HG03066 (cell line): Measurements from ENCODE around the gene CTIF.

Source experiments
- ATAC-seq: cut with Tn5 transposase; IDR thresholded peaks from one replicate; pipeline ENCODE4 v1.9.1; 2021; ENCODE audit warnings: low read depth; ENCODE audit not compliant: unreplicated experiment

Gene CTIF

GRCh38 chr18:48550101-48550729 lies 11.4 kb downstream of the CTIF start:
- no peak for ATAC-seq

- ATAC-seq, result no peak
These were observed 12.3 kb downstream of the CTIF start for GRCh38 chr18:48551100-48551499.

DNA sequence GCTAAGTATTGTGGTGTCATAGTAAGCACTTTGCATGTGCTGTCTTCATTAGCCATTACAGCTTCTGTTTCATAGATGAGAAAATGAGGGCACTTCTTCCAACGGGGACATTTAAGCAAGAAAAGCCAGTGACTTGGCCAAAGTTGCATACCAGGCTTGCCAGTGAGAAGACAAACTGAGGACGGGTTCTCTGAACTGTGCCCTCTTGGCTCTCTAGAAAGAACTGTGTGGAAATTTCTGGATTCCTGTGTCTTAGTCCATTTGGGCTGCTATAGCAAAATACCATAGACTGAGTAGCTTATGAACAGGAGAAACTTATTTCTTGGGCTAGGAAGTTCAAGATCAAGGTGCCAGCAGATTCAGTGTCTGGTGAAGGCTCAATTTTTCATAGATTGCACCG lies 13.3 kb downstream of the CTIF start:
- ATAC-seq, result no peak

DNA sequence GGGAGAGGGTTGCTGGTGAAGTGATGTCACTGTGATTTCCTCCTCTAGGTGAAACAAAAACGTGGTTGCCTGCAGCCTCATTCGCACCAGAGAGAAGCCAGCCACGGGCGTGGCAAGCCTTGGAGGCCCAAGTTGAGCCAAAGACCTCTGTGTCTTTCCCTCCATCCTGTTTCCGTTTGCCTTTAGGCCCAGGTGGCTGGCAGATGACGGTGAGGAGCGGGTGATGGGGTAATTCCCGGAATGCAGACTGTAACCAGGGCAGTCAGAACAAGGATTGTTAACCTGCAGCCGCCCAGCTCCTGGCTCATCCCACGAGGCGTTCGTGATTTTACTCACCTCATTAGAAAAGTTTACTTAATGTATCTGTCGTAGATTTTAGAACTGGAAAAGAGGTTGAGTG lies 14.4 kb downstream of the CTIF start:
- ATAC-seq, result no peak

DNA sequence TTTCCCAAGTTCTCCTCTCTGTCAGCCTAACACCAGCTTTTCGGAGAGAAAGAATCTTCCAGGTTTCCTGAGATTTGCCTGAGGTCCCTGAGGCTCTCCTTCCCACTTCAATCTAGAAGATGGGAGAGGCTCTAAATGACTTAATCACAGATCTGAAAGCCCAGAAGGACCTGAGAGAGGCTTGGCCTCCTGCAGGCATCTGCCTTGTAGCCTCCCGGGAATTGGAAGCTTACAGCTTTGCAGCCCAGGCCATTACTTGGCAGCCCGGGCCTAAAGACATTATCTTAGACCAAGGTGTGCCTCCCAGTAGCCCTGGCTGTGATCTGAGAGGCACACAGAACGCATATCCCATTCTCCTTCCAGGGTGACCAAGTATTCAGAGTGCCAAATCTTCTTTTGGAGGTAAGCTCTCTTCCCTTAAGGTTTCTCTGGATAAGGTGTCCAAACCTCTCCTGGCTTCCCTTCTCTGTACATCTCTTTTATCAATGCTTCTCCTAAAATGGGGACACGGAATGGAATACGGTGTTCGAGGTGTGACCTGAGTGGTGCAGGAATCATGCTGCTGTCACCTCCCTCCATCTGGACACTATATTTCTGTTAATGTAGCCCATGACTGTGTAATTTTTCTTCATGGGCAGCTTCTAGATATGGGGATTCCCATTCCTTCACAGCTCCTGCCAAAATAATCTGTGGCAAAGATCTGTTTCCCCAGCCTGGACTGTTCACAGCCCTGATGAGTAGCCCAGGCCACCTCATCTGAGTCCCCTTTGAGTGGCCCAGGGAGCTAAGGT lies 16.0 kb downstream of the CTIF start:
- ATAC-seq, result no peak

DNA sequence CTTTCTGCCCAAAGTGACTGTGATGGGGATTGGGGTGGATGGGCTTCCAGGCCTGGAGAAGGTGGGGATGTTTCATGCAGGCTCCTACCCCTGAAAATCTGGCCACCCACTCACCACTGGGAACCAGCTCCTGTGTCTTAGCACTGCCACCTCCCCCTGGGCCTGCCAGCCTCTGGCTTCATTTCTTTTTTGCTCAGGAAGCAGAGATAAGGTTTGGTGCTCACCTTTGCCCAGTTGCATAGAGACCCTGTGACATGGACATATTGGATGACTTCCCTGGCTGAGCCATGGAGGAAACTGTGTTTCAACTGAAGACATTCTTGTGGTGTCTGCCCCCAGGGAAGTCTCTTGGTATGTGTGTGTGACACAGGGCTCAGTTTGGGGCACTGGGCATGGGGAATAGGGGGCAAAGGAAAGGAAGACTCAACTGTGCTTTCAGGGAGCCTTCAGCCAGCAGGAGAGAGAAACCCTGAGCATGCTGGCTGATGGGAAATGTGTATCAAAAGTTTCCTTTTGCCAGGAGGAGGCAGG lies 16.7 kb downstream of the CTIF start:
- no peak for ATAC-seq

- no peak for ATAC-seq
These were observed 18.9 kb downstream of the CTIF start for GRCh38 chr18:48557640-48558174.

DNA sequence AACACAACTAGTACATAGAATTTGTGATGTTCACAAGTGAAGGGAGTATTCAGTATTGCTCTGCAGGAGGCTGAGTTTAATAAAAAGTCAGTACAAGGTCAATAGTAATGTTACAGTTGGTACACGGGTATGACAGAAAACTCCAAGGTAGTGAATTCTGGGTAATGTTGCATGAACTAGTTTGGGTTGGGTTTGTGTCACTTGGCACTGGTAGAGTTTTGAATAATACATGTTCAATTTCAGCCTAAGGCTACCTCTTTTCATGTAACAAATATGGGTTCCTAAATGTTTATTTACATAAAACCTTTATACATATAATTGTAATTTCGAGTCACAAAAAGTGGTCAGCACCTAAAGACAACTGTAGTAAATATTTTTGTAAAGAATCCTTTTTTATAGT lies 19.4 kb downstream of the CTIF start:
- no peak for ATAC-seq

DNA sequence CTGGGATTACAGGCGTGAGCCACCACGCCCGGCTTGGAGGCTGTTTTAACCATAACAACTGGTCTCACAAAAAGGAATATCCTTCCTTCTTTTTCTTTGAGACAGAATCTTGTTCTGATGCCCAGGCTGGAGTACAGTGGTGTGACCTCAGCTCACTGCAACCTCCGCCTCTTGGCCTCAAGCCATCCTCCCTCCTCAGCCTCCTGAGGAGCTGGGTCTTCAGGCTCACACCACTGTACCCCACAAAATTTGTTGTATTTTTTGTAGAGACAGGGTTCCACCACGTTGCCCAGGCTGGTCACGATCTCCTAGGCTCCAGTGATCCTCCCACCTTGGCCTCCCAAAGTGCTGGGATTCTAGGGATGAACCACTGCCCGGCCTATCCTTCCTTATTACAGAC lies 21.7 kb downstream of the CTIF start:
- ATAC-seq, result no peak

GRCh38 chr18:48562075-48562474 lies 23.2 kb downstream of the CTIF start:
- no peak for ATAC-seq

DNA sequence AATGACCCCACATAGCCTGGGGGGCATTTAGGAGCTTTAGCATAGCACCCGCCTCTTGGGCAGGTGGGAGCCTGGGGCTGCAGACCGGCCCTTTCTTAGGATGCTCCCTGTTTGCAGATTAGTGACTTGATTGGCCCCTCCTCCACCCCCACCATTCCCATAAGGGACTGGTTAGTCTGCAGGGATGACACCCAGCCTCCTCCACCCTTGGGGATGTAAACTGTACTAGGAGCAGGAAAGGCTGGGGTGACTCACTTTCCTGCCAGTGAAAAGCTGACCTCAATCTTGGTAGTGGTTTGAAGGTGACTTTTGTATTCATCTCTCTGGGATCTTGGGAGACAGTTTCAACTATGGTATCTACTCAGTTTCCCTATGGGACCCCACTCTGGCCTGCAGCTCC lies 24.2 kb downstream of the CTIF start:
- no peak for ATAC-seq

GRCh38 chr18:48564139-48564538 lies 25.3 kb downstream of the CTIF start:
- ATAC-seq, result no peak

DNA sequence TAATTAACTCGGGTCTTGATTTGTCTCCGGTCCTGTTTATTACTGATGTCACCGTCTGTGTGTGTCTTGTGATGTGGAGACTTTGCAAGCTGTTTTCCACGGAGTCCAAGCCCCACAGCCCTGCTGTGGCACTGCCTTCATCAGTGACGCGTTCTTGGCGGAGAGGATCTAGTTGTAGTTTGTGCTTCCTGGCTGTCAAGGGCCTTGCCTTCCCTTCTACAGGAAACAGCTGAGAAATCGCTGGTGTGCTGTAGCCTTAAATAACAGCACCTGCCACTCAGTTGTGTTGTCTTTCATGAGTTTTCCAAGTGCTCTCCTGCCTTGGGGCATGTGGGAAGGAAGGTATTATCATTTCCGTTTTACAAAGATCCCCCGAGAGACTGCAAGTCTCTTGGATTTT lies 26.3 kb downstream of the CTIF start:
- ATAC-seq, result no peak

GRCh38 chr18:48566589-48566988 lies 27.8 kb downstream of the CTIF start:
- no peak for ATAC-seq

- ATAC-seq, result no peak
These were observed 28.6 kb downstream of the CTIF start for GRCh38 chr18:48567388-48567787.

DNA sequence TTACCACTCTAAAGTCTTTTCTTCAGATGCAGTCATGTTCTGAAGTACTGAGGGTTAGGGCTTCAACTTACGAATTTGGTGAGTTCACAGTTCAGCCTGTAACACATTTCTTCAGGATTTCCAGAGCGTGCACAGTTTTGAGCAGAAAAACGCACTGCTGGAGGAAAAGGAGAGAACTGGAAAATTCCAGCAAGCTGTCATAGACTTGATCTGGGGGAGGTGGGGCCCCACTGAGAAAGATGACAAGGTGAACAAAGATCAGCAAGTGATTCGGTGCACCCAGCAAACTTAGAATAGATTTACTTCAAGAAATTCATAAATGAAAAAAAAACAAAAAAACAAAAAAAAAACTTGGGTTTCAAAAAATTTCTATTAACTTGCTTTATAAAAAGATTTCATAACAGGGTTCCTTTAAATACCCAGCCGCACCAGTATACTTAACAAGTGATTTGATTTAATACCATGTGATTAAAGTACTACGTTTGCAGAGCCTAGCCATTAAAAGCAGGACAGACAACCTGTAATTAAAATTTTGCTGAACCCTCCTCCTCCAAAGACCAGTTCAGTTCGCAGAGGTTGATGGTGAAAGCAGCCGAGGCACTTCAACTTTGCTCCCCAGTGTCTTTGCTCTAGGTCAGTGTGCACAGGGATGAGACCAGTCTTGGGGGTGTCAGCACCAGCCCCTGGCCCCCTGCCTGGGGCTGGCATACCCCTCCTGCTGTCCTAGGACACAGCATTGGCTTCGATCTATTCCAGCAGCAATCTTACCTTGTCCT lies 30.5 kb downstream of the CTIF start:
- ATAC-seq, result no peak

- ATAC-seq, result no peak
These were observed 31.1 kb downstream of the CTIF start for GRCh38 chr18:48569915-48570264.

DNA sequence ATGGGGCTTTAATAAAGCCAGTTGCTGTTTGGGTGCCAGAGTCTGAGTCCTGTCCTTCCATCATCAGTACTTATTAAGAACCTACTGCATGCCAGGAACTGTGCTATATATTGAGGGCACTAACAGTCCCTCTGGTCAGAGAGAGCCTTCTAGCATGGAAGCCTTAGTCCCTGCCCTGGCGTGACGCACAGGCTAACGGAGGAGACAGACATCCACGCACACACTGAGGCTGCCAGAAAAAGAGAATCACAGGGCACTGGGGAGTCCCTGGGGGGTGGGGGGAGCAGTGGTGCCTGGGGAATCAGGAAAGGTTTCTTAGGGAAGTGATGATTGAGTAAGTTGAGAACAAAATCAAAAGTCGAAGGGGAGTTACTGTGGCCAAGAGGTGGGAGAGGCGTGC lies 31.5 kb downstream of the CTIF start:
- ATAC-seq, result no peak

DNA sequence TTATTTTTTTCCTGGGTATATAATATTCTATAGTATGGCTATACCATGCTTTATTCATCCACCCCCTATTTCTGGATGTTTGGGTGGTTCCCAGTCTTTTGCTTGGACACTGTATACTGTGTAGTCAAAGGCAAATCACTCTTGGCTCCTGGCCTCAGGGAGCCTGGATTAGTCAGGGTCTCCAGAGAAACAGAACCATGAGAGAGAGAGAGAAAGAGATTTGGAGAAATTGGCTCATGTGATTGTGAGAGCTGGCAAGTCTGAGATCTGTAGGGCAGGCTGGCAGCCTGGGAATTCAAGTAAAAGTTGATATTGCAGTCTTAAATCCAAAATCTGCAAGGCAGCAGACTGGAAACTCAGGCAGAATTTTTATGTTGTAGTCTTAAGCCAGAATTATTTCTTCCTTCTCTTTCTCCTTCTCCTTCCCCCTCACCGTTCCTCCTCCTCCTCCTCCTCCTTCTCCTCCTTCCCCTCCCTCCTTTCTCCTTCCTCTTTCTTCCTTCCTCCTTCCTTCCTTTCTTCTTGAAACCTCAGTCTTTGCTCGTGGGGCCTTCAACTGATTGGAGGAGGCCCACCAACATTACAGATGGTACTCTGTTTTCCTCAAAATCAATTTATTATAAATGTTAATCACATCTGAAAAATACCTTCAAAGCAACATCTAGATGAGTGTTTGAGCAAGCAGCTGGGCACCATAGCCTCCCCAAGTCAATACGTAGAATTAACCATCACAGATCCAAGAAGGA lies 33.0 kb downstream of the CTIF start:
- ATAC-seq, result no peak

- no peak for ATAC-seq
These were observed 33.7 kb downstream of the CTIF start for GRCh38 chr18:48572402-48573126.
